Prostate gland (tissue), 2 donors: ENCODE measurements around the gene LAT. TPM values are rescaled to one million over a fixed set of nuclear protein-coding genes. Genes with fewer than 3 reads are reported as not detected.

ENCODE experiments used
- DNase-seq: peaks from one replicate; pipeline ENCODE4 v3.0.0-alpha.2; 2019; ENCODE audit warnings: low spot score
- H3K27ac ChIP-seq, 2 donors: fragments of 200-600 bp; sonication (generic); 2 replicates each; pipeline ENCODE4 v1.5.1; 2017 to 2019
- H3K27me3 ChIP-seq: fragments of 200-600 bp; sonication (generic); replicated peaks from 2 replicates; pipeline ENCODE4 v1.5.1; 2019; ENCODE audit not compliant: insufficient read depth
- H3K36me3 ChIP-seq, 2 donors: fragments of 200-600 bp; sonication (generic); 1 replicate in 1 of 2; 2 replicates in 1 of 2; pipeline versions ENCODE4 v1.5.1 to v1.8.1; 2017 to 2019
- H3K4me1 ChIP-seq: fragments of 200-600 bp; sonication (generic); replicated peaks from 2 replicates; pipeline ENCODE4 v1.5.1; 2019
- H3K4me3 ChIP-seq, 2 donors: fragments of 200-600 bp; sonication (generic); 2 replicates each; pipeline ENCODE4 v1.5.1; 2017 to 2019
- H3K9me3 ChIP-seq: fragments of 200-600 bp; sonication (generic); 2 replicates; pipeline ENCODE4 v1.5.1; 2017
- CTCF ChIP-seq, 4 experiments: fragments of 200-600 bp in 2 of 4; fragments of 450-650 bp in 2 of 4; sonication (generic) in 2 of 4; IDR thresholded peaks; 1 replicate in 3 of 4; 2 replicates in 1 of 4; pipeline ENCODE4 v1.5.1; 2016 to 2019; ENCODE audit warnings: antibody characterized with exemption in 4 of 4, mild to moderate bottlenecking in 2 of 4, moderate library complexity in 2 of 4
- POLR2A ChIP-seq: fragments of 450-650 bp; IDR thresholded peaks from one replicate; pipeline ENCODE4 v1.6.1; 2016; ENCODE audit warnings: antibody characterized with exemption, mild to moderate bottlenecking
- POLR2AphosphoS5 ChIP-seq: sonication (generic); formaldehyde crosslinking; IDR thresholded peaks from one replicate; pipeline ENCODE4 v1.6.1; 2017; ENCODE audit warnings: antibody characterized with exemption
- WGBS: methylation state at CpG from one replicate; pipeline ENCODE4 v1.1.5; 2018; 5-methylcytosine and 5-hydroxymethylcytosine counted together
- intact Hi-C: fragments of 100-400 bp; cut with DNase I; formaldehyde crosslinking; loops from one replicate; pipeline ENCODE4 v1.14.2; 2022
- total RNA-seq, 2 donors: library from RNA; depleted of rRNA; stranded (reverse); fragments of >200 nt; gene quantifications; one replicate each; pipeline ENCODE4 v1.1.0, GENCODE V29; 2016

LAT gene
- 1 to 10 TPM; 4.7 to 5.7 TPM for total RNA-seq

GRCh38 chr16:28984619-28985135, at the start of gene LAT:
Gene LAT (plus strand): TSS chr16:28985052. CDS start chr16:28985418, 366 bp downstream.
- DNase-seq = no peak
- H3K4me3 ChIP-seq = no peak within 1 kb of the TSS
- no peaks in the 10 kb centered on the region for H3K27me3 ChIP-seq
- H3K4me1 ChIP-seq = no peaks in the 10 kb centered on the region
- 74% methylated on average over 7 of the region's 24 CpGs for WGBS
- H3K9me3 ChIP-seq = no peaks in the 10 kb centered on the region
- peaks cover 0 to 9% of the 10 kb centered on the region in 2 donors for H3K36me3 ChIP-seq
- no peak within 1 kb of the TSS for H3K27ac ChIP-seq
- intact Hi-C loops = no loop called here
- TF ChIP-seq POLR2A (no peak), POLR2AphosphoS5 (no peak), CTCF (IDR thresholded peaks at IDR 0.05) (no peak)

GRCh38 chr16:28935346-28935745, 49.5 kb upstream of the LAT start:
- TF ChIP-seq POLR2A = no peak
- no peak for TF ChIP-seq POLR2AphosphoS5
- TF ChIP-seq CTCF (IDR thresholded peaks at IDR 0.05) = no peak

GRCh38 chr16:28935924-28936783, 48.7 kb upstream of the LAT start:
- 34% methylated on average over 36 of the region's 36 CpGs for WGBS
- TF ChIP-seq POLR2AphosphoS5 = peak; percentile 12
- TF ChIP-seq CTCF (IDR thresholded peaks at IDR 0.05) = no peak
- TF ChIP-seq POLR2A = no peak
- DNase-seq = peak; percentile 31

More at GRCh38 chr16:28935346-28935745, 49.5 kb upstream of the LAT start:
- Histone ChIP-seq H3K36me3 (no peaks in the 10 kb centered on the region), H3K4me1 (no peaks in the 10 kb centered on the region), H3K4me3 (no peak overlapping the region), H3K27ac (no peak overlapping the region), H3K9me3 (no peaks in the 10 kb centered on the region), H3K27me3 (no peaks in the 10 kb centered on the region)
- intact Hi-C loops = no loop called here
- DNase-seq = no peak
- WGBS = 88% methylated on average over 4 of the region's 4 CpGs

GRCh38 chr16:28936784-28937155, 48.1 kb upstream of the LAT start:
- H3K27me3 ChIP-seq = no peaks in the 10 kb centered on the region
- WGBS = 78% methylated on average over 26 of the region's 26 CpGs
- H3K9me3 ChIP-seq = no peaks in the 10 kb centered on the region
- H3K4me1 ChIP-seq = no peaks in the 10 kb centered on the region
- no peak for DNase-seq
- H3K27ac ChIP-seq = no peak overlapping the region
- no peaks in the 10 kb centered on the region for H3K36me3 ChIP-seq
- TF ChIP-seq POLR2A (no peak), CTCF (IDR thresholded peaks at IDR 0.05) (no peak), POLR2AphosphoS5 (no peak)
- H3K4me3 ChIP-seq = no peak overlapping the region
- intact Hi-C loops = no loop called here

More at GRCh38 chr16:28935924-28936783, 48.7 kb upstream of the LAT start:
- H3K4me1 ChIP-seq = no peaks in the 10 kb centered on the region
- H3K36me3 ChIP-seq = no peaks in the 10 kb centered on the region
- no peaks in the 10 kb centered on the region for H3K27me3 ChIP-seq
- H3K9me3 ChIP-seq = no peaks in the 10 kb centered on the region
- H3K4me3 ChIP-seq = no peak overlapping the region
- no peak overlapping the region for H3K27ac ChIP-seq
- intact Hi-C loops = no loop called here
